ENCODE data around the gene UBE2B.

UBE2B gene

DNA sequence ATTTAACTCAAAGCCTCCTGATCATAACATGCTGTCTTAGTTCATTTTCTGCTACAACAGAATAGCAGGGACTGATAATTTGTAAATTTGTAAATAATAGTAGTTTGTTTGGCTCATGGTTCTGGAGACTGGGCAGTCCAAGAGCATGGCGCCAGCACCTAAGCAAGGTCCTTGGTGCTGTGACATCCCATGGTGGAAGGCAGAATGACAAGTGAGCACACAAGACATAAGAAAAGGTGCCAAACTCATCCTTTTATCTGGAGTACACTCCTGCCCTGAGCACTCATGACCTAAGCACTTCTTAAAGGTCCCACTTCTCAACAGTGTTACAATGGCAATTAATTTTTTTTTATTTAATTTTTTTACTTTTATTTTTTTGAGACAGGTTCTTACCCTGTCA, 16.1 kb downstream of the UBE2B start:
- TF ChIP-seq SPI1 (IDR thresholded peaks at IDR 0.05; ENCODE audit: borderline replicate concordance, low read depth) (no peak), CTCF (IDR thresholded peaks at IDR 0.05; ENCODE audit: insufficient read depth, low read length) (no peak)
- TF ChIP-seq, protein P1, sequence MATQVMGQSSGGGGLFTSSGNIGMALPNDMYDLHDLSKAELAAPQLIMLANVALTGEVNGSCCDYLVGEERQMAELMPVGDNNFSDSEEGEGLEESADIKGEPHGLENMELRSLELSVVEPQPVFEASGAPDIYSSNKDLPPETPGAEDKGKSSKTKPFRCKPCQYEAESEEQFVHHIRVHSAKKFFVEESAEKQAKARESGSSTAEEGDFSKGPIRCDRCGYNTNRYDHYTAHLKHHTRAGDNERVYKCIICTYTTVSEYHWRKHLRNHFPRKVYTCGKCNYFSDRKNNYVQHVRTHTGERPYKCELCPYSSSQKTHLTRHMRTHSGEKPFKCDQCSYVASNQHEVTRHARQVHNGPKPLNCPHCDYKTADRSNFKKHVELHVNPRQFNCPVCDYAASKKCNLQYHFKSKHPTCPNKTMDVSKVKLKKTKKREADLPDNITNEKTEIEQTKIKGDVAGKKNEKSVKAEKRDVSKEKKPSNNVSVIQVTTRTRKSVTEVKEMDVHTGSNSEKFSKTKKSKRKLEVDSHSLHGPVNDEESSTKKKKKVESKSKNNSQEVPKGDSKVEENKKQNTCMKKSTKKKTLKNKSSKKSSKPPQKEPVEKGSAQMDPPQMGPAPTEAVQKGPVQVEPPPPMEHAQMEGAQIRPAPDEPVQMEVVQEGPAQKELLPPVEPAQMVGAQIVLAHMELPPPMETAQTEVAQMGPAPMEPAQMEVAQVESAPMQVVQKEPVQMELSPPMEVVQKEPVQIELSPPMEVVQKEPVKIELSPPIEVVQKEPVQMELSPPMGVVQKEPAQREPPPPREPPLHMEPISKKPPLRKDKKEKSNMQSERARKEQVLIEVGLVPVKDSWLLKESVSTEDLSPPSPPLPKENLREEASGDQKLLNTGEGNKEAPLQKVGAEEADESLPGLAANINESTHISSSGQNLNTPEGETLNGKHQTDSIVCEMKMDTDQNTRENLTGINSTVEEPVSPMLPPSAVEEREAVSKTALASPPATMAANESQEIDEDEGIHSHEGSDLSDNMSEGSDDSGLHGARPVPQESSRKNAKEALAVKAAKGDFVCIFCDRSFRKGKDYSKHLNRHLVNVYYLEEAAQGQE (IDR thresholded peaks at IDR 0.05; ENCODE audit: insufficient replicate concordance, low read depth) = no peak
- Histone ChIP-seq H3K27ac (replicated peaks) (no peak overlapping the region), H3K27me3 (ENCODE audit: insufficient read depth, poor library complexity, severe bottlenecking) (no peaks in the 10 kb centered on the region), H3K4me3 (replicated peaks; ENCODE audit: insufficient read depth, low read length) (no peak overlapping the region)
- DNase-seq (ENCODE audit: low read depth in 1 of 2, low spot score in 1 of 2) = no peak

GRCh38 chr5:134392301-134392700, 20.9 kb downstream of the UBE2B start:
- no peak overlapping the region for H3K4me3 ChIP-seq (replicated peaks; ENCODE audit: insufficient read depth, low read length)
- H3K27ac ChIP-seq (replicated peaks) = no peak overlapping the region
- no peaks in the 10 kb centered on the region for H3K27me3 ChIP-seq (ENCODE audit: insufficient read depth, poor library complexity, severe bottlenecking)
- TF ChIP-seq GABPA (IDR thresholded peaks at IDR 0.05; ENCODE audit: low read depth) = no peak
- TF ChIP-seq POLR2AphosphoS5 (IDR thresholded peaks at IDR 0.05; ENCODE audit: low read depth) = no peak
- TF ChIP-seq SPI1 (IDR thresholded peaks at IDR 0.05; ENCODE audit: borderline replicate concordance, low read depth) = no peak
- TF ChIP-seq, protein P1 (IDR thresholded peaks at IDR 0.05; ENCODE audit: insufficient replicate concordance, low read depth) = no peak
- TF ChIP-seq CTCF (IDR thresholded peaks at IDR 0.05; ENCODE audit: insufficient read depth, low read length) = no peak
- no peak for DNase-seq (ENCODE audit: low read depth in 1 of 2, low spot score in 1 of 2)

DNA sequence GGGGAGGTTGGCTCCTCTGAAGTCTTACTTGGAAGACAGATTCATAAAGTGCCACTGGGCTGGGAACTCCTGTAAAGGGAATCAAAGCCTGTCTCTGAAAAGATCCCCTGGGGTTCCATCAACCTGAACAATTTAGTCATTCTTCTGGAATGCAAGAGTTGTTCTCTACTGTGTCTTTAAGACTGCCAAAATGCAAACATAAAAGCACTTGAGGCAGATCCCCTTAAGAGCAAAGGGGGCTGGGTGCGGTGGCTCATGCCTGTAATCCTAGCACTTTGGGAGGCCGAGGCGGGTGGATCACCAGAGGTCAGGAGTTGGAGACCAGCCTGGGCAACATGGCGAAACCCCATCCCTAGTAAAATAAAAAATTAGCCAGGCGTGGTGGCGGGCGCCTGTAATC, 23.6 kb downstream of the UBE2B start:
- Histone ChIP-seq H3K27ac (replicated peaks) (no peak overlapping the region), H3K4me3 (replicated peaks; ENCODE audit: insufficient read depth, low read length) (no peak overlapping the region), H3K27me3 (ENCODE audit: insufficient read depth, poor library complexity, severe bottlenecking) (no peaks in the 10 kb centered on the region)
- TF ChIP-seq GABPA (IDR thresholded peaks at IDR 0.05; ENCODE audit: low read depth) = no peak
- no peak for TF ChIP-seq CTCF (IDR thresholded peaks at IDR 0.05; ENCODE audit: insufficient read depth, low read length)
- TF ChIP-seq, protein P1 (IDR thresholded peaks at IDR 0.05; ENCODE audit: insufficient replicate concordance, low read depth) = no peak
- TF ChIP-seq POLR2AphosphoS5 (IDR thresholded peaks at IDR 0.05; ENCODE audit: low read depth) = no peak
- TF ChIP-seq SPI1 (IDR thresholded peaks at IDR 0.05; ENCODE audit: borderline replicate concordance, low read depth) = no peak
- DNase-seq (ENCODE audit: low read depth in 1 of 2, low spot score in 1 of 2) = no peak
